ENCODE data around the gene RGS16. TPM values are rescaled to one million over a fixed set of nuclear protein-coding genes. Genes with fewer than 3 reads are reported as not detected.

The RGS16 gene
- total RNA-seq, 2 donors from 2014 or later: 1.5 to 1.9 TPM

- H3K27me3 ChIP-seq (replicated peaks; ENCODE audit: insufficient read depth): no peaks in the 10 kb centered on the region
- intact Hi-C loops (cut with DNase I): loop anchor here (10.0 kb wide), 1 partner anchor 202 kb away; the partner anchor contains the start of gene GLUL
- DNase-seq (ENCODE audit: low spot score): no peak
- H3K4me1 ChIP-seq (replicated peaks): no peaks in the 10 kb centered on the region
- no peaks in the 10 kb centered on the region for H3K9me3 ChIP-seq
- H3K27ac ChIP-seq: no peak overlapping the region
- H3K4me3 ChIP-seq: no peak overlapping the region
- no peak for TF ChIP-seq POLR2AphosphoS5 (IDR thresholded peaks at IDR 0.05)
- no peak for TF ChIP-seq CTCF (IDR thresholded peaks at IDR 0.05)
- no peak for TF ChIP-seq POLR2A (IDR thresholded peaks at IDR 0.05)
- WGBS: 94% methylated on average over 6 of the region's 6 CpGs
- H3K36me3 ChIP-seq: no peaks in the 10 kb centered on the region
Measured at GRCh38 chr1:182596934-182597333, 7.3 kb downstream of the RGS16 start.

- Histone ChIP-seq H3K27me3 (replicated peaks; ENCODE audit: insufficient read depth) (no peaks in the 10 kb centered on the region), H3K4me1 (replicated peaks) (no peaks in the 10 kb centered on the region), H3K27ac (no peak overlapping the region), H3K4me3 (no peak overlapping the region), H3K36me3 (no peaks in the 10 kb centered on the region), H3K9me3 (no peaks in the 10 kb centered on the region)
- TF ChIP-seq POLR2AphosphoS5 (IDR thresholded peaks at IDR 0.05) (peak; percentile 21), POLR2A (IDR thresholded peaks at IDR 0.05) (no peak), CTCF (IDR thresholded peaks at IDR 0.05) (peak; percentile 30 to 77 (median 62))
- peak; percentile 40 for DNase-seq (ENCODE audit: low spot score)
- intact Hi-C loops (cut with DNase I): loop anchor here (10.0 kb wide), 1 partner anchor 201 kb away; the partner anchor contains the start of gene GLUL
- 37% methylated on average over 4 of the region's 4 CpGs for WGBS
Measured at GRCh38 chr1:182595641-182596240, 8.4 kb downstream of the RGS16 start.

- intact Hi-C loops (cut with DNase I): loop anchor here (5.0 to 10.0 kb wide), 3 partner anchors 195 to 503 kb away; partner anchors contain the start of gene GLUL
- Histone ChIP-seq H3K27ac (no peak overlapping the region), H3K4me3 (no peak overlapping the region), H3K36me3 (no peaks in the 10 kb centered on the region), H3K27me3 (replicated peaks; ENCODE audit: insufficient read depth) (no peaks in the 10 kb centered on the region), H3K9me3 (no peaks in the 10 kb centered on the region), H3K4me1 (replicated peaks) (no peaks in the 10 kb centered on the region)
- TF ChIP-seq CTCF (IDR thresholded peaks at IDR 0.05): no peak
- TF ChIP-seq POLR2A (IDR thresholded peaks at IDR 0.05): no peak
- no peak for TF ChIP-seq POLR2AphosphoS5 (IDR thresholded peaks at IDR 0.05)
- DNase-seq (ENCODE audit: low spot score): no peak
- WGBS: 97% methylated on average over 5 of the region's 5 CpGs
Measured at GRCh38 chr1:182589931-182590330, 14.3 kb downstream of the RGS16 start.

- Histone ChIP-seq H3K27ac (peak overlapping the region; percentile 95 to 98), H3K4me1 (replicated peaks) (no peaks in the 10 kb centered on the region), H3K4me3 (peak overlapping the region; percentile 60 to 69), H3K9me3 (no peaks in the 10 kb centered on the region), H3K27me3 (replicated peaks; ENCODE audit: insufficient read depth) (no peaks in the 10 kb centered on the region), H3K36me3 (no peaks in the 10 kb centered on the region)
- 92% methylated on average over 3 of the region's 3 CpGs for WGBS
- intact Hi-C loops (cut with DNase I): loop anchor here (5.0 kb wide), 2 partner anchors 447 to 502 kb away; no protein-coding TSS in a partner anchor
- TF ChIP-seq POLR2AphosphoS5 (IDR thresholded peaks at IDR 0.05) (no peak), POLR2A (IDR thresholded peaks at IDR 0.05) (no peak), CTCF (IDR thresholded peaks at IDR 0.05) (no peak)
- no peak for DNase-seq (ENCODE audit: low spot score)
Measured at GRCh38 chr1:182589520-182589919, 14.7 kb downstream of the RGS16 start.

Measured in prostate gland (tissue), 2 donors.